ENCODE data around the gene ELMO2. TPM values are rescaled to one million over a fixed set of nuclear protein-coding genes. Genes with fewer than 3 reads are reported as not detected.

ELMO2 gene
- total RNA-seq, 1 experiment from 2014 or later, result 24.5 TPM

GRCh38 chr20:46332373-46333160, 73.8 kb downstream of the ELMO2 start:
- no peak for DNase-seq (ENCODE audit: low read depth)

GRCh38 chr20:46331611-46332361, 74.6 kb downstream of the ELMO2 start:
- DNase-seq (ENCODE audit: low read depth), result no peak

GRCh38 chr20:46330831-46331371, 75.5 kb downstream of the ELMO2 start:
- DNase-seq (ENCODE audit: low read depth), result no peak

- DNase-seq (ENCODE audit: low read depth), result no peak
Measured at GRCh38 chr20:46330072-46330763, 76.2 kb downstream of the ELMO2 start.

- no peak for DNase-seq (ENCODE audit: low read depth)
Measured at GRCh38 chr20:46328200-46328882, 78.1 kb downstream of the ELMO2 start.

GRCh38 chr20:46327557-46327956, 78.9 kb downstream of the ELMO2 start:
- no peak for DNase-seq (ENCODE audit: low read depth)

GRCh38 chr20:46325789-46326188, 80.6 kb downstream of the ELMO2 start:
- DNase-seq (ENCODE audit: low read depth), result no peak

- DNase-seq (ENCODE audit: low read depth), result peak; percentile 37
Measured at GRCh38 chr20:46324960-46325703, 81.3 kb downstream of the ELMO2 start.

- DNase-seq (ENCODE audit: low read depth), result no peak
Measured at GRCh38 chr20:46324379-46324778, 82.0 kb downstream of the ELMO2 start.

- no peak for DNase-seq (ENCODE audit: low read depth)
Measured at GRCh38 chr20:46323557-46323956, 82.9 kb downstream of the ELMO2 start.

- DNase-seq (ENCODE audit: low read depth), result no peak
Measured at GRCh38 chr20:46322641-46323040, 83.8 kb downstream of the ELMO2 start.

- DNase-seq (ENCODE audit: low read depth), result no peak
Measured at GRCh38 chr20:46317685-46318177, 88.7 kb downstream of the ELMO2 start.

GRCh38 chr20:46316984-46317684, 89.3 kb downstream of the ELMO2 start:
- DNase-seq (ENCODE audit: low read depth), result no peak

Other genes starting within 250 kb of the ELMO2 start
- gene CDH22, start 98.1 kb downstream of the ELMO2 start, total RNA-seq (2014; rRNA removed; shearing (Covaris generic)), result under 0.01 TPM in 1 of 2 replicates, not detected in the other
- 0.54 and 1.0 TPM in 2 replicates for gene ZNF334, start 106.9 kb upstream of the ELMO2 start, total RNA-seq (2014; rRNA removed; shearing (Covaris generic))
- gene OCSTAMP, start 144.0 kb upstream of the ELMO2 start, total RNA-seq (2014; rRNA removed; shearing (Covaris generic)), result not detected in 2 replicates
- 0.11 TPM in 1 of 2 replicates, not detected in the other for gene SLC13A3, start 244.8 kb upstream of the ELMO2 start, total RNA-seq (2014; rRNA removed; shearing (Covaris generic))

All from Daoy (cell line).